GM18511 (cell line): Measurements from ENCODE around the gene COX7B2.

Experiments
- ATAC-seq: cut with Tn5 transposase; IDR thresholded peaks from one replicate; pipeline ENCODE4 v1.9.1; 2021; ENCODE audit warnings: mild to moderate bottlenecking, moderate library complexity; ENCODE audit not compliant: unreplicated experiment

The COX7B2 gene

DNA sequence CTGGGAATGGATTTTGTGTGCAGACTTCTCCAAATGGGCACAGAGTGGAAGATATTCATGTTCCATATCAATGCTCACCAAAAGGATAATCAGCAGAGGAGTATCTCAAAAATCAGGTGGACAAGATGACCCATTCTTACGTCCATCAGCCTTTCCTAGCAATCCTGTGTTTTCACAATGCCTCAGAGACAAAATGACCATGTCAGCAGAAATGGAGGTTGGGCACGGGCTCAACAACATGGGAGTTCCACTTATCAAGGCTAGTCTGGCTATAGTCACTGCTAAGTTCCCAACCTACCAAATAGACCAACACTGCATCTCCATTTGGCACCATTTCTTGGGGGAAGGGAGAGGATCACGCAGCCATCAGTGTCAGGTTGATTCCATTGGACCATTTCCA, 179.0 kb downstream of the COX7B2 start:
- no peak for ATAC-seq

GRCh38 chr4:46720055-46720454, 189.0 kb downstream of the COX7B2 start:
- no peak for ATAC-seq

DNA sequence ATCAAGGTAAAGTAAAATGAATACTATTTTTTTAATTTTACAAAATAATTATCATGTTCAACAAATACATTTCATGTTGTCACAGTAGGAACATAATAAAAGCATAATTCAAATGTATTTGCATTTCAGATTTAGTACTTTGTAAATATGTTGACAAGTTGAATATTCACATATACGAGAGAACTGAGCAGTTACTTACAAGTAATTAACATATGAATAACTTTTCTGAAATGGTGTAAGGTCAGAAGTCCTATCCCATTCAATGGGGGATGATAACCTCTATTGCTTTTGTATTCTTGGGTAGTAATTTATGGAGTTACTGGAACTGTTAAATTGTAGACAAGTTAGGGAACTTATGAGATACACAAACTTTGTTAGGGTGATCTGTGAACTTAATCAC, 191.1 kb downstream of the COX7B2 start:
- no peak for ATAC-seq

DNA sequence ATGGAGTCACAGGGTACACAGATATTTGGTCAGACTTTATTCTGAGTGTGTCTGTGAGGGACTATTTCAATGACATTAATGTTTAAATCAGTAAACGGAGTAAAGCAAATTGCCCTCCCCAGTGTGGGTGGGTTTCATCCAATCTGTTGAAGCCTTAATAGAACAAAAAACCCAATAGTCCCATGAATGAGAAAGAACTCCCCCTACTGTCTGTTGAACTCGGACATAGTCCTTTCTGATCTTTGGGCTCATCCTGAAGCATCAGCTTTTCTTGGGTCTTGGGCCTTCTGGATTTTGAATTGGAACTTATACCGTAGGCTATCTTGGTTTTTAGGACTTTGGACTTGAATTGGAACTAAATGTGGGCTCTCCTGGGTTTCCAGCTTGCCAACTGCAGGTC, 193.6 kb downstream of the COX7B2 start:
- no peak for ATAC-seq

- no peak for ATAC-seq
Measured at GRCh38 chr4:46698891-46699290, 210.2 kb downstream of the COX7B2 start.
